Mucosa of rectum (tissue), 2 donors: Measurements from ENCODE around the gene GBE1.

ENCODE experiments used
- H3K27ac ChIP-seq, 2 donors: one replicate each; pipeline ENCODE4 v1.7.0; 2013; ENCODE audit warnings: inconsistent platforms in 2 of 2, low read depth in 2 of 2, low read length in 2 of 2
- H3K27me3 ChIP-seq, 2 donors: one replicate each; pipeline ENCODE4 v1.7.0; 2013; ENCODE audit warnings: low read length in 2 of 2; ENCODE audit not compliant: control insufficient read depth in 2 of 2, insufficient read depth in 2 of 2
- H3K36me3 ChIP-seq, 2 donors: one replicate each; pipeline ENCODE4 v1.7.0; 2013; ENCODE audit warnings: low read length in 2 of 2; ENCODE audit not compliant: control insufficient read depth in 2 of 2, insufficient read depth in 2 of 2
- H3K4me1 ChIP-seq, 2 donors: one replicate each; pipeline ENCODE4 v1.7.0; 2013; ENCODE audit warnings: low read length in 2 of 2, mild to moderate bottlenecking in 1 of 2; ENCODE audit not compliant: control insufficient read depth in 2 of 2, insufficient read depth in 2 of 2
- H3K4me3 ChIP-seq, 2 donors: one replicate each; pipeline ENCODE4 v1.7.0; 2013; ENCODE audit warnings: low read length in 2 of 2
- H3K9ac ChIP-seq, 2 donors: one replicate each; pipeline ENCODE4 v1.7.0; 2013; ENCODE audit warnings: low read length in 2 of 2, low read depth in 1 of 2, mild to moderate bottlenecking in 1 of 2
- H3K9me3 ChIP-seq, 2 donors: one replicate each; pipeline ENCODE4 v1.7.0; 2013; ENCODE audit warnings: low read length in 2 of 2; ENCODE audit not compliant: control insufficient read depth in 2 of 2
- donor health status: healthy.
- donor health status: Normal muscosa, but diverticular disease.

Gene GBE1

DNA sequence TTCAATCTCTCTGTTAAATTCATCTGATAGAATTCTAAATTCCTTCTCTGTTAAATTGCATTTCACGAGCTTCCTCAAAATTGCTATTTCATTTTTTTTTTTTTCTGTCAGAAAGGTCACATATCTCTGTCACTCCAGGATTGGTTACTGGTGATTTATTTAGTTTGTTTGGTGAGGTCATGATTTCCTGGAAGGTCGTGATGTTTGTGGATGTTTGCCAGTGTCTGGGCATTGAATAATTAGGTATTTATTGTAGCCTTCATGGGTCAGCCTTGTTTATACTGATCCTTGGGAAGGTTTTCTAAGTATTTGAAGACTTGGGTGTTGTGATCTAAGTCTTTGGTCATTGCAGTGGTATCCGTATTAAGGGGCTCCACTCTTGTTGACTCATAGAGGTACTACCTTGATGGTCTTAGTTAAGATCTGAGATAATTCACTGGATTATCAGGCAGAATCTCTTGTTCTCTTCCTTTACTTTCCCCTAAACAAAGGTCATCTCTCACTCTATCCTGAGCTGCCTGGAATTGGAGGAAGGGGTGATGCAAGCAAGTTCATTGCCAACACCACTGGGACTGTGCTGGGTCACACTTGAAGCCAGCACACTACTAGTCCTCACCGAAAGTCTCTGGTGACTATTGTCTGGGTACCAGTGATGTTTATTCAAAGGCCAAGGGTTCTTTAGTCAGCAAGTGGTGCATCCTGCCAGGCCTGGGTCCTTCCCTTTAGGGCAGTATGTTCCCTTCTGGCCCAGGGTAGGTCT is 231.1 kb downstream of the GBE1 start:
- Histone ChIP-seq H3K9ac (no peak overlapping the region), H3K4me3 (no peak overlapping the region), H3K27ac (no peak overlapping the region), H3K4me1 (no peaks in the 10 kb centered on the region), H3K9me3 (no peaks in the 10 kb centered on the region), H3K36me3 (peaks cover 9 to 11% of the 10 kb centered on the region in 2 donors), H3K27me3 (no peaks in the 10 kb centered on the region)

DNA sequence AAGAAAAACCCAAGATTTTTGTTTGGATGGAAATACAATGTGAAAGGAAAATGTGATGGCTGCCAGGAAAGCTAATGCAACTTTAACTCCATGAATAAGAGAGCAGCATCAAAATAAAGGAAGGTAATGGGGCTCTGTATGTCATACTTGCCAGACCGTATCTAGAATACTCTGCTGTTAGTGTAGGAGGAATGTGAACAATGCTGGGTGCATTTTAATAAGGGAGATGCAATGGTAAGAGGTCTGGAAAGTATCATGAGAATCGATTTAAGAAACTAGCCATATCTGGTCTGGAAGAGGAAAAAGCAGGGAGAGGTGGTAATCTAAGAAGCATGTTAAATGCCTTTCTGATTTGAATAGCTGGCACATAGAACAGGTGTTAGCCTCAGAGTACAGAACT is 239.6 kb downstream of the GBE1 start:
- H3K4me1 ChIP-seq, result no peaks in the 10 kb centered on the region
- no peaks in the 10 kb centered on the region for H3K36me3 ChIP-seq
- no peaks in the 10 kb centered on the region for H3K9me3 ChIP-seq
- H3K9ac ChIP-seq, result no peak overlapping the region
- no peaks in the 10 kb centered on the region for H3K27me3 ChIP-seq
- no peak overlapping the region for H3K4me3 ChIP-seq
- no peak overlapping the region for H3K27ac ChIP-seq

DNA sequence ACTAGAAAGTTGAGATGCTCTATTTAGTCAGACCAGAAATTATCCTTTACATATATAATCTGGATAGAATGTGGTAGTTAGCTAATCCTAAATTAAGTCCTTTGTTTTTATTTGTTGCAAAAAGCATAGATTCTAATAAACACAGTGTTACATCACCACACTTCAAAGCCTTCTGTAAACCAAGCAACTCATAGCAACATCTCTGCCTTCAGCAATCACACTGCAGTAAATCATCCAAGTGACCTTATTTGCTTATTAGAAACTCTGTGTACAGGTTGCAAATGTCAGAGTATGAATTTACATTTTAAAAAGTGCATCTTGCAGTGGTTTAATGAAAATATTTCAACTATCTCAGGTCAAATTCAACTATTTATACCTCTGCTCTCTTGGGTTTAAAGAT is 242.5 kb downstream of the GBE1 start:
- Histone ChIP-seq H3K36me3 (no peaks in the 10 kb centered on the region), H3K9ac (no peak overlapping the region), H3K9me3 (no peaks in the 10 kb centered on the region), H3K4me3 (no peak overlapping the region), H3K4me1 (no peaks in the 10 kb centered on the region), H3K27ac (no peak overlapping the region), H3K27me3 (no peaks in the 10 kb centered on the region)

DNA sequence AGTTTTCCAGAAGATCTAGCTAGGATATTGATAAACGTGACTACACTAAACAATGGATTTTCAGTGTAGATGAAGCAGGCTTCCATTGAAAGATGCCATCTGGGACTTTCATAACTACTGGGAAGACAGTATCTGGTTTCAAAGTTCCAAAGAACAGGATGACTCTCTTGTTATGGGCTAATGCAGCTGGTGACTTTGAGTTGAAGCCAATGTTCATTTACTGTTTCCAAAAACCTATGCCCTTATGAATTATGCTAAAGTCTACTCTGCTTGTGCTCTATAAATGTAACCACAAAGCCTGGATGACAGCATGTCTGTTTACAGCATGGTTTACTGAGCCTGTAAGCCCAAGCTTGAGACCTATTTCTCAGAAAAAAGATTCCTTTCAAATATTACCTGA is 245.4 kb downstream of the GBE1 start:
- Histone ChIP-seq H3K9me3 (no peaks in the 10 kb centered on the region), H3K27me3 (no peaks in the 10 kb centered on the region), H3K4me3 (no peak overlapping the region), H3K27ac (no peak overlapping the region), H3K4me1 (no peaks in the 10 kb centered on the region), H3K36me3 (no peaks in the 10 kb centered on the region), H3K9ac (no peak overlapping the region)

DNA sequence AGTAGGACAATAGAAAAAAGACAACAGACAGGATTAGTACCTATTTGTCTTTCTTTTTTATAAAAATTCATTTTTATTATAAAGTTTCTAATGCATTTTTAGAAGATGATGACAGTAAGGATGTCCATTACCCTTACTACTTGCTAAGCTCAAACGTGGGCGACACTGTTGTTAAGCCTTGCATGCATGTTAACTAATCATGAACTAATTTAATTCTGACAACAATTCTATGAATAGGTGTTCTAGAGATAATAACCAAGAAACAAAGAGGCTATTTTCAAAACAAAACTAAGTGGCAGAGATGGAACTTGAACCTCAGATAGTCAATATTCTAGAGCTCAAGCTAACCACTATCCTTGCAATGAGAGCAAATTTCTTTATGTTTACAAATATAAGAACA is 247.9 kb downstream of the GBE1 start:
- H3K36me3 ChIP-seq, result no peaks in the 10 kb centered on the region
- H3K9me3 ChIP-seq, result no peaks in the 10 kb centered on the region
- no peak overlapping the region for H3K27ac ChIP-seq
- H3K9ac ChIP-seq, result no peak overlapping the region
- H3K4me3 ChIP-seq, result no peak overlapping the region
- no peaks in the 10 kb centered on the region for H3K27me3 ChIP-seq
- no peaks in the 10 kb centered on the region for H3K4me1 ChIP-seq

DNA sequence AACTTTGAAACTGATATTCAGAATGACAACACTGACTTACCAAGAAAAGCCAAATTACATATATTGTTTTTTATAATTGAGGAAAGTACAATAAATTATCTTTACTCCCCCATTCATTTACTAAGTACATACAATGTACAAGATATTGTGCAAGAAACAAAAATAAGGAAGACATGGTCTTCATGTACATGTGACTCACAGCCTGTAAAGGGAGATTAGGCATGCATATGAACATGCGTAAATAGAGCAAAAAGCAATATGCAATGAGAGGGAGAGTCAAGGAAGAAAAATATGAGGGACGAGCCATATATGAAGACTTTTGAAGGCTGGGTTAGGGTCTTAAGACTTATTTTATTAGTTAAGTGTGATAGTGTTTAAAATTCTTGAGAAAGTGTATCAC is 258.4 kb downstream of the GBE1 start:
- Histone ChIP-seq H3K4me1 (no peaks in the 10 kb centered on the region), H3K9ac (no peak overlapping the region), H3K4me3 (no peak overlapping the region), H3K9me3 (no peaks in the 10 kb centered on the region), H3K27ac (no peak overlapping the region), H3K36me3 (no peaks in the 10 kb centered on the region), H3K27me3 (no peaks in the 10 kb centered on the region)

DNA sequence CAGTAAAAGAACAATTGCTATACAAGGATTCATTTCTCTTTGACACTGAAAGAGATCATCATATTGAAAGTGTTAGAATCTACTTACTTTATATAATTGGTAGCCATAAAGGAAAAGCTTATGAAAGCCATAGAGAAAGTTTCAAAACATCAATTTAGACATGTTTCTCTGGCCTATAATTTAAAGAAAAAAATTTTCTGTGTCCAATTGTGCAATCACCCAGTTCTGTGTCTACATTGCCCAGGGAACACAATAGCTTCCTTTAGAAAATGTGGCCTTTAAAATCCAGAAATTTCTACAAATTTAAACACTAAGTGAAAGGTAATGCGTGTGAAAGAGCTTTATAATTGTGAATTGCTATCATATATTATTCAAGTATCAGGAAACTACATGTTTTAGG is 259.2 kb downstream of the GBE1 start:
- Histone ChIP-seq H3K9ac (no peak overlapping the region), H3K27me3 (no peaks in the 10 kb centered on the region), H3K4me3 (no peak overlapping the region), H3K9me3 (no peaks in the 10 kb centered on the region), H3K36me3 (no peaks in the 10 kb centered on the region), H3K27ac (no peak overlapping the region), H3K4me1 (no peaks in the 10 kb centered on the region)

DNA sequence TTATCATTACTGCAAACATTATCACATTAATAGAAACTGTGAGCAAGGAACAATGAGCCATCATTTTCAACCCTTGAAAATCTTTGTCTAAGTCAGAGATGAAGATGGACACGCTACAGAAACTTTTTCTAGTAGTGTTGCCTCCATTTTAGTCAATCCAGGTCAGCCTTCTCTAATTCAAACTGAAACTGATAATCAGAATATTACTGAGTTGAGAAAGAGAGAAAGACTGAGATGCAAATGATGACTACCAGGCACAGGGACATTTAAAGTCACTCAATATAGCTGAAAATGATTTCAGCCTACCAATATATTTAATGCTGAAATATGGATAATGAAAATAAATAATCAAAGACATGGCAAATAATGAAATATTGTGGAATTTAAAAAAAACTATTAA is 261.4 kb downstream of the GBE1 start:
- H3K27me3 ChIP-seq, result no peaks in the 10 kb centered on the region
- no peaks in the 10 kb centered on the region for H3K36me3 ChIP-seq
- H3K9me3 ChIP-seq, result no peaks in the 10 kb centered on the region
- no peak overlapping the region for H3K9ac ChIP-seq
- H3K27ac ChIP-seq, result no peak overlapping the region
- H3K4me3 ChIP-seq, result no peak overlapping the region
- no peaks in the 10 kb centered on the region for H3K4me1 ChIP-seq

DNA sequence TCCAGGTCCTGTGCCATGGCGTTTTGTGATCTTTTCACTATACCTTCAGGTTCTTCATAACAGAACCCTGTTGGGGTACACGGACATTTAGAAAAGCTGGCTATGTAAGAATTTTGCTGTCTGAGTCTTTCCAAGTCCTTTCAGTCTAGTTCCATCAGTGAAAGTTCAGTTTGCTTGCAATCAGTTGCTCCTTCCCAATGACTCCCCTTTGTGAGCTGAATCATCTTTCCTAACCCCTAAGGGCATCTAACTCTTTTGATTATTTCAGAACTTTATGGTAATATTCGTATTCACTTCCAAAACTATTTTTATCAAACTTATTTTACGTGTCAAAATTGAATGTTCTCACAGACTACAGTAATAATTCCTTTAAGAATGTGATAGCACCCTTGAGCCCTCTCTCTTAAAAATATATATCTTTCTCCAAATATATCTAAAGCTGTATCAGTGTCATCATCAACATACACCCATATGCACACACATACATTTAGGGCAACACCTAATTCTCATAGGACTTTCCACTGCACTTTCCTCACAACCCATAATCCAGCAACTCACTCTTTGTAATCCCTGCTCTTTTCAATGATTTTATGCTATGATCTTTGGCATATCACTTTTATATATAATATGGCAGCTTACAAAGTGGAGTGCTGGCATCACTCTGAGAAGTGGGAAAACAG is 263.7 kb downstream of the GBE1 start:
- H3K27me3 ChIP-seq, result no peaks in the 10 kb centered on the region
- H3K9ac ChIP-seq, result no peak overlapping the region
- no peaks in the 10 kb centered on the region for H3K4me1 ChIP-seq
- H3K9me3 ChIP-seq, result no peaks in the 10 kb centered on the region
- no peak overlapping the region for H3K4me3 ChIP-seq
- H3K36me3 ChIP-seq, result no peaks in the 10 kb centered on the region
- no peak overlapping the region for H3K27ac ChIP-seq

DNA sequence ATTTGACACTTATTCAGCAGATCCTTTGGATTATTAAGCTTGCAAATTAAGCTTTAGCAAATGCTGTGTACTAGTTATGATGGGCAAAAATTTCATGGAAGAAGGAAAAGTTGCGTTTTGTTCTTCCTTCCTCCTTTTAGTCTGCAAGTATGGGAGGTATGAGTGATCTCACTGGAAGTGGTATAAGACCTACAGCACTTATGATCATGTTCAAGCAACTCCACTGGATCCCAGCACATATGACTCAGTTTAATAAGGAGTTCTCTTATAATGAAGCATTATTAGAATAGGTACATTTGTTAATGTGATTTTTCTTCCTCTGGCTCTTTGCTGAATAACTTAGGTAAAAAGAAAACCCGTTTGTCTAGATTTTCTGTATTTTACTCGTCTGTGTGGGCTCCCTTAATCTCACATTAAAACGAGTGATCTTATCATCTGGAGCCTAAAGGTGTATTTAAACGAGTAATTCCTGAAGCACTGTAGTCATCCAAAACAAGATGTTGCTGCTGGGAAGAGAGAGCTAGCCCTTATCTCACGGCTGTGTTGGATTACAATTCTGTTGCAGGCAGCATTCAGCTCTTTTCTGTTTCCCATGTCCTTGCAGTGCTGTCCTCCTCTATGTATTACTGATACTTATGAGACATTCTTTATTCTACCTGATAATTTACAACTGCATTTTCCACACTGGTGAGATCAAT is 264.9 kb downstream of the GBE1 start:
- Histone ChIP-seq H3K27ac (no peak overlapping the region), H3K4me3 (no peak overlapping the region), H3K27me3 (no peaks in the 10 kb centered on the region), H3K9me3 (no peaks in the 10 kb centered on the region), H3K9ac (no peak overlapping the region), H3K36me3 (no peaks in the 10 kb centered on the region), H3K4me1 (no peaks in the 10 kb centered on the region)
